HG02973 (cell line): ENCODE data around the gene CYTH3.

Experiments
- ATAC-seq: cut with Tn5 transposase; IDR thresholded peaks from one replicate; pipeline ENCODE4 v1.9.1; 2021; ENCODE audit warnings: moderate library complexity; ENCODE audit not compliant: unreplicated experiment

CYTH3 gene

DNA sequence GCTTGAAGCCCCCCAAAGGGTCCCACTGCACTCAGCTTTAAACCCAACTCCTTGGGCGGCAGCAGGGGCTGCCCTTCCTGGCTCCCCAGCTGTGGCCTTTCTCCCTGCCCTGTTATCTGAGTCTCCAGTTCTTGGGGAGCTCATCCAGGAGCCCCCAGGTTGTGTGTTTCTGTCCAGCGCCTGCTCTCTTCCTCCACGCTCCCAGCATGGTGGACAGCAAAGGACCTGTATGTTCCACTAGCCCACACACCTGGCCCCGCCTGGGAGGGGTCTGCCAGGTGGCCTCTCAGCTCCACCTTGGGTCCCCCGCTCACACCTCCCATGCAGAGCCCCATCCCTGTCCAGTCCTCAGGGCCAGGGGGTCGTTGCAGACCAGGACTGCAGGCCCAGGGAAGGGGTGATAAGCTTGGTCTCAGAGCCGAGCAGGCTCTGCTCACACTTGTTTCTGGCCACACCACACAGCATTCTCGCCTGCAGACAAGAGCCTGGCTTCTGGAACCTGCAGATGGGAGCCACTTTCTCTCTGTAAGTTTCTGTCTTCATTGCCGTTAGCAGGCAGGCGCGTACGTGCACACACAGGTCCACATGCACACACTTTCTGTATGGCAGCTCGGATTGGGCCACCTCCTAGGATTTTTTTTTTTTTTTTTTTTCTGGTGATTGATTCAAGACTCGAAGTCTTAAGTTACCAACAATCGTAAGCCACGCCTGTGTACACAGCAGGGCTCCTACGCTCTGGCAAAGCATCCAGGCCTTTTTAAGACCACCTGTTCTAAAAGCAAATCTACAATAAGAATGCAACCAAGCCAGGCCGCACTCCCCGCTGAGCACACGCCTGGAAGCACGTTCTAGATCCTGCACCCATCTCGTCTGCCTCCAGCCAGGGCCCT is 104.6 kb downstream of the CYTH3 start:
- no peak for ATAC-seq

DNA sequence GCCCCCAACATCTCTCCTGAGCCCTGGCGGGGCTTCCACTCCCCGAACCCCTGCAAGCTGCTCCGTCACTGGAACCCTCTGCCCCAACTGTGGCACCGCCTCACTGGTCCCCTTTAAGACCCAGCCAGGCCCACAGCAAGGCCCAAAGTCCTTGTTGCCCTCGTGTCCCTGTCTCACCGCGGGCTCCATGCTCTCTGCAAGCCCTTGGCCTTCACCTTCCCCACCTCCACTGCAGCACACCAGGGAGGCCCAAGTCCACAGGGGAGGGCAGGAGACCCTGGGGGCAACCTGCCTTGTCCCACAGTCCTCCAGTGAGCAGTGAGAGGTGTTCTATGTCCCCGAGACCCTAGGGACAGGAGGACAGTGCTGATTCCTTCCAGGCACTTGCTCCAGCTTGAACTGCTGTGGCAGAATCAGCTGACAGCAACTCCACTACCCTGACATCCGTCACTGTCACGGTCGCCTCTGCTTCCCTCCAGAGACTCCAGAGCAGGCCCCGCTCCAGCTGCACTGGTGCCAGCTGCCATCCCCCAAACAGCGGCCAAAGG is 105.3 kb downstream of the CYTH3 start:
- no peak for ATAC-seq

DNA sequence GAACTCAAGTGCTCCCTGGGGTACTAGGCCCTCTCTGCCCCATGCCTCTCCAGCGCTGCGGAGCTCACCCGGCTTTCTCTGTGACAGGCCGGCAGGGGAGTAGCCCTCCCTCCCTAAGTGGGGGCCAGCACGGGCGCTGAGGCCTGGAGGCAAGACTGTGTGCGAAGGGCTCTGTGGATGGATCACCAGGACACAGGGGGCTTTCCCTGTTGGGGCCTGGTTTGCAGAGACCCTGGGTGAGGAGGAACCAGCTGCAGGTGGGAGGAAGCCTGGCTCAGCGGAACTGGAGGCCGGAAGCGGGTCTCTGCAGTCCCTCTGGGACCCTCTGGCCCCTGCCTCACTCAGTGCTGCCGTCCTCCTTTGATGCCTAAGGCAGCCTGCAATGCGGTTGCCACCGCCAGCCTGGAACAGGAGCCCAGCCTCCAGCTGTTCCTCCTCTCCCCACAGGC is 106.0 kb downstream of the CYTH3 start:
- no peak for ATAC-seq

DNA sequence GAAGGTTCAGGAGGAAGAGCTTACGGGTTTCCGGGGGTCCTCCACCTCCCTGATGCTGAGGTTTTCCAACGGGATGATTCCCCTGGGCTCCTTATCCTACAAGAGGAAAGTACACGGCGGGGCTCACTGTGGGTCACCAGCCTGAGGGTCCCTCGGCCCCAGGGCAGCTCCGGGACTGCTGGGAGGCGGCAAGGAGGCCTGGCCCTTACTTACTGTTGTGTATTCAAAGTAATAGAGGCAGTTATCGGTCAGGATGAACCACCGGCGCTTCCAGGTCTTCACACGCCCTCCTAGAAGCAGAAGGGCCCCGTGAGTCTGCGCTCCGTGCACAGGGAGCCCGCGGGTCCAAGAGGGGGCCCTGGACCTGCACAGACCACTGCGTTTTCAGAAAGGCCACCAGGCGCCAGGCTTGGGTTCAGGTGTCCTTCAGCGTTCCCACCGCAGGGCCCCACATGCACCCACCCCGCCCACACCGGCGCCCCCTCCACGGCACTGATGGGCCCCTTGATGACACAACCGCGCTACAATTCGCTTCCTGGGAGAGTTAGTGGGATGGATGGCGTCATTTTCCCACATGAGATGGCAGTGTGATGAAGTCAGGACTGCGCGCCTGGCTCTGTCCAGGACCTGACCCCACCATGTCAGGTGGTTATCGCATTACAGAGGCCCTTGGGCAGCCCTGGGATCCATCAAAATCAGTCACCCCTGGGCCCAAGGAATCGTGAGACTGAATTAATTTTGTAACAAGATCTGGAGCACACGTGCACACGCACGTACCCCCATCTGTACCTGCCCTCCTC is 106.7 kb downstream of the CYTH3 start:
- ATAC-seq = no peak

DNA sequence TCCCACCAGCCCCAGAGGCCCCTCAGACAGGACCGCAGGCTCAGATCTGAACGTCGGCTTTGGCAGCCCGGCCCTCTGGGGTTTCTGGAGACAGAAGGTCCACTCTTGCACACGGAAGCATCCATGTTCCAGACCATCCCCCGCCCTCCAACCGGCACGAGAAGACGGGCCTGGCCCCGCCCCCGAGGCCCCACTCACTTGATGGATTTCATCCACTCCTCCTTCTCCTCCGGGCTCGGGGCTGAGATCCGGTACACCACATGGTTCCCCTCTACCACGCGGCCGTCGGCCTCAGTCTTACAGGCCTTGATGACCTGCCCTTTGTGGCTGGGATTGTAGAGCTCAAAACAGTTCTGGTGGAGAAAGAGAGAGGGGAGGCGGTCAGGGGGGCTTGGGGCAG is 107.3 kb downstream of the CYTH3 start:
- ATAC-seq = no peak

DNA sequence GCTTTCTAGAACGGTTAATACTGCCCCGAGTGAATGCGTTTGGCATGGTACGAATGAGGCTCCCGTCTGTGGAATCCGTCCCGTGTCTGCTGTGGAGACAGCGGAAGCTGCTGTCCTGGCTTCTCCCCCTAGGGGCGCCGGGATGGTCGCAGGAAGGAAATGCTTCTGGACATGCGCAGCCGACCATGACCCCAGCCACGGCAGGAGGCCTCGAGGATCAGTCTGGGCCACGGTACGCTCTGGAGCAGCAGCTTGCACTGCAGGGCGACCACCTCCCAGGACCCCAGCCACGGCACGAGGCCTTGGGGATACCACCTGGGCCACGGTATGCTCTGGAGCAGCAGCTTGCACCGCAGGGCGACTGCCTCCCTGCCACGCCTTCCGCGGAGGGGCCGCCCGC is 107.9 kb downstream of the CYTH3 start:
- no peak for ATAC-seq

DNA sequence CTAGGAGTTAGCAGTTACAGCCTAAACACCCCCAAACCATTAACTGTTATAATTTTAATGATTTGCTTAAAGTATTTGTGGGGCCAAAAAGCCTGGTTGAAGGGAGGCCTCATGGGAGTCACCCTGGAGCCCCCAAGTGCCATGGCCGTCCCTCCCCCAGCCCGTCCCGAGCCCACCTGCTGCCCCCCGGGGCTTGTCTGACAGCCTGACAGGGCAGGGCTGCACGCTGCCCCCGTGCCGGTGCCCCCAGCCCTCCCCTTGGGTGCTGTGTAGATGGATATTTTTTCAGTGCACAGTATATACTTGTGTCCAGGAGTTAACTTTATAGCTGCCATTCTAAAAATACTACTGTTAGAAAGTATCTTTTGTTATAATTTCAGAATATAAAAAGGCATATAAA is 108.4 kb downstream of the CYTH3 start:
- no peak for ATAC-seq

DNA sequence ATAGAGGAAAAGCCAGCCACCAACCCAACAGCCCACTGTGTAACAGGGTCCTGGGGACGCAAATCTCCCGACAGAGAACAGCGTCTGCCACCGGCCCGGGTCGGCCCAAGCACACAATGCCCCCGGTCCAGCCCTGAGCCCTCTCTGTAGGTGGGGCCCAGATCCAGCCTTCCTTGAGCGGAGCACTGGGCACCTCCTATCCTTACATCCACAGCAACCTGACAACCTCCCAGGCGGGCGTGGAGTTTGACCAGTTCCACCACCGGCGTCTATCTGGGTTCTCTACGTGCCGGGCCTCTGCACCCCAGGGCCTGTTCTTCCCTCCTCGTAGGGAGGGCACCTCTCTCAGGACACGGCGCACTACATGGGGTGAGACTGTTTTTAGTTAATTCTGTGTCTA is 109.0 kb downstream of the CYTH3 start:
- ATAC-seq = no peak

DNA sequence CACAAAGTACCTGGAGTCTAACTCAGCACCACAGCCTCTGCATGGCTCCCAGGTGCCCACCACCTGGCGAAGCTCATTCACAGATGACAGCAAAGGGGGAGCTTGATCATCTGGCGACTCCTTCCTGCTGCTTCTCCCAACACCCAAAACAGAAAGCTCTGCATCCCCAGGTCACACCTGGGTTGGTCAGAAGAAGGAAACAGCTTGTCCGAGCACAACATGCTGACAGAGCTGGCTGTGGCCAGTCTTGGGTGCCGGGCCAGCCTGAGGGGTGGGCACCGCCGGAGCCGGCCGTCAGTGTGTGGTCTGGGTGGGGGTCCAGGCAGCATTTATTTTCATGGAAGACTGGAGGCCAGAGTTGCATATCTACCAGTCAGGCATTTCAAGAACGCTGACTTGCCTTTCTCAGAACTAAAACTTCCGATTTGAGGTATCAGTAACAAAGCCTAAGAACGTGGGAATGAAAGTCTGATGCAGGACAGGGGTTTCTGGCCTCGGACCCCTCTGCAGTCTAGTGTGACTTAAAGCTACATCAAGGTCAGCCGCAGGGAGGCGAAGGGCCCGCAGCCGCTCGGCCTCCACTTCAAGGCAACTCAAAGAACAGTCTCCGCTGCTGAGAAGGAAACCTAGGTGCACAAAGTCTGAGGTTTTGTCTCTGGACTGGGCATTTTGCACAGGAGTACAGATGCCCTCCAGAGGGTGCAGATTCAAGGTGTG is 109.6 kb downstream of the CYTH3 start:
- ATAC-seq = no peak

DNA sequence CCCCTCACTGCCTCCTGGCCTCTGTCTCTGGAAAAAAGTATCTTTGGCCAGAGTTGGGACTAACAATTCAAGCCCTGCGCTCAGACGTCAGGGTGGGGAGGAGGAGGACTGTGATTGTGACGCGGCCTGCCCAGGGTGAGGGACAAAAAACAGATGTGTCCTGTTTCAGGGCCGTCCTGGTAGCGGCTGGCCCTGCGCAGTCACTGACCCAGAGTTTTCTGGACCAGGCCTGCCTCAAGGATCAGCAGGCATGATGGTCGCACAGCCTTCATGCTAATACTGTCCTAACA is 110.1 kb downstream of the CYTH3 start:
- no peak for ATAC-seq

DNA sequence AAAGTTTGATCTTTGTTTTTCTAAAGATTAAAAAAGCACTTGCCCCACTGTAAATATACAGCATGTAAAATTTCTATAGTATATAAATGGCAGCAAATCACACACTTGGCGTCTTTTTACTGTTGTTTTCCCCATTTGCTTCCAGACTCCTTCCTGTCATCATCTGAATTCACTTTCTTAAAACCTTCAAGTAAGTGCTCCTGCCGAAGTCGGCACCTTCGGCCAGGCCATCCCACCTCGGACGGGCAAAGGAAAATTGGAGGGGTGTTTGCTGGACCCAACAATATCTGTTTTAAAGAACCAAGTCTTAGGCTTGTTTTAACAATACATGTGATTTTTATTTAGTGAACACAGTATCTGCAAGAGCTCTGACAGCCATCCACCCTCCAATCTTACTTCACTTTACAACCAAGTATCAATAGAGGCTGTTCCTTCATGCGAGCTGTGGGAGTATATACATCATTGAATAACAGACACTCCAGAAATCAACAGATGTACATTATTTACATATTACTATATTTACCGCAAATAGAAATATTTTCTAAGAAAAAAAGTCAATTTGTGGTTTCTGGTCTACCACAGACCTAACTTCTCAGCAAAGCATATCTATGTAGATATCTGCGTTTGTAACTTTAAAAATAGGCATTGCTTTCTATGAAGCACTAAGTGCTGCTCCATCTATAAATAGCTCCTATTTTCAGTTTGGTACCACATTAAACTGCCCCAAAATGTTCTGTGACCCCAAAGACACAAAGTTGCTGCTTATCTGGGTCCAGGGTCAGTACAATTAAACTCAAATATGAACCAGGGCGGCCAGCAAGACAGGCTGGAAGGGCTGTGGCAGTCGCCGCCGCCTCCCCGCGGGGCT is 110.7 kb downstream of the CYTH3 start:
- no peak for ATAC-seq

DNA sequence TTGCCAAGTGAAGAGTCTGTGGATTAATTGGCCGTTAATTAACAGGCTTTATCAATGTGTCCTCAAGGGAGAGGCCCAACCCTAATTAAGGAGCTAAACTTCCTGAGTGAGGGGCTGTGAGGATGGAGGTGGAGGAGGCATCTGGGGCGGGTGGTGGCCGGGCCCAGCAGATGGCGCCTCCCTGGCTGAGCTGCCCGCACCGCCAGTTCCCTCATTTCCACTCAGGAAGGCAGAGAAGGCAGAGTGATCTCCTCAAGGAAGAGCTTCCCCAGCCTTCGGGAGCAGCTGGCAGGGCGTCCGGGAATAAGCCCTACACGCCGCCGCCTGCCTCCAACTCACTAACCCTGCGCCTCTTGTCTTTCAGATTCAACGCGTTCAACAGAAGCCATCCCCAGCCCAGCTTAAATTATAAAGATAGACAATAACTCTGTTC is 112.2 kb downstream of the CYTH3 start:
- no peak for ATAC-seq

DNA sequence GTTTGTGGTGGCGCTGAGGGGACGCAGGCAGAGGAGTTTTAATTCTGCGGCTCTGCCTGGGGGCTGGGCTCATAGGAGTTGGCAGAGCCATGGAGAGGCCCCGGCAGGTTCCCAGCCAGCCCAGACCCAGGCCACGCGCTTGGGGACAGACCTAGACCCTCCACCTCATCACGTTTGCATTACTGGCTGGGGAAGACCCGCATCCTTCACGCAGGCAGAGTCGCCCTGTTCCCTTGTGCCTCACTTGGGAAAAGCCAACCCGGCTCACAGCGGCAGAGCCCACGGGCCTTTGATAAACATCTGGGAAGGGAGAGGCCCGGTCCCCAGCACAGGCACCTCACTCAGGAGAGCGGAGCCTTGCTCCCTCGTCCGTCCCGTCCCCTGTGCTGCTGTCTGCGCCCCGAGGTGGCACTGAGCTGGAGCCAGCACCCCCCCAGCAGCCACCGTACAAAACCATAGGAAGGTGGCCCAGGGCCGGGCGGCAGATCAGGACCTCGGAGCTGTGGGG is 112.8 kb downstream of the CYTH3 start:
- no peak for ATAC-seq

DNA sequence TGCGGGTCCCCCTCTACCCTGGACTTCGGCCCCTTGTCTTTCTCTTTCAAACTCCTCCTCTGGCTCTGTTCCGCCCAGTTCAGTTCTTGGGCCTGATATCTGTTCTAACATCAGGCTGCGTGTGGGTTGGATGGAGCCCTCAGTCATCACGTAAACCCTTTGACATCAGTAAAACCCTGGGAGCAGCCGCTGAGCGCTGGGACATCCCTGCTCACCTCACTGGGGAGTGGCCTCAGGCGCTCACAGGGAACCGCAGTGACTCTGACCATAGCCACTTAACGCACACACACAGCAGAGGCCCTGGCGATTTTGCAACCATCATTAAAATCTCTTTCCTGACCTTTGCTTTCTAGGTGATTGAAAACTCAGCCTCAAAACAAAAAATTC is 113.3 kb downstream of the CYTH3 start:
- ATAC-seq = no peak

DNA sequence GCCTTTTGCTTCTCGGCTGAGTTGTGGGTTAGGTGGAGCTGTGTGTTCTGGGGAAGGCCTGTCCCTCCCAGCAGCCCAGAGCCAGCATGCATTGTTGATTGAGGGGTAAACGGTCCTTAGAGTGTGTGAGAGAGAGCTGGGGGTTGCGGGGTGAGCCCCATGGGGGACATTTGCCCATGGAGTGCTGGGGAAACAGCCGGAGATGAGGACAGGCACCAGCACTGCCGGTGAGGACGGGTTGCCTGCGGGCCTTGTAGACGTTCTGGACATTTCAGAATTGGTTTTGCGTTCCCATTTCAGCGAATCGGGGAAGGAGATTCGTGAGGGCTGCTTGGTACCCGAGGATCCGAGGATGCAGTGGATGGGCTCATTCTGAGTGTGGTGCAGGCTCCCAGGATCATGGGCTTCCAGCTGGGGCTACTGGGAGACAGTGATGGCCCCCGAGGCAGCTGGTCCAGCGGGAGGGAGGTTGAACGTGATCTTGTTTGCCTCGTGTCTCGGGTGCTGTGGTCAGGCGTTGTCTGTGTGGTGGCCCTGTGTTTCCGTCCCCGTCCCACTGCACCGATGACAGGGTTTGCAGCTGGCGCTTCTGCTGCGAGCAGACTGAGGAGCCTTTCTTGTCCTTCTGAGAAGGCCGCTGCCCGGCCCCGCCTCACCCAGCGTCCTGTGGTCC is 113.9 kb downstream of the CYTH3 start:
- no peak for ATAC-seq

DNA sequence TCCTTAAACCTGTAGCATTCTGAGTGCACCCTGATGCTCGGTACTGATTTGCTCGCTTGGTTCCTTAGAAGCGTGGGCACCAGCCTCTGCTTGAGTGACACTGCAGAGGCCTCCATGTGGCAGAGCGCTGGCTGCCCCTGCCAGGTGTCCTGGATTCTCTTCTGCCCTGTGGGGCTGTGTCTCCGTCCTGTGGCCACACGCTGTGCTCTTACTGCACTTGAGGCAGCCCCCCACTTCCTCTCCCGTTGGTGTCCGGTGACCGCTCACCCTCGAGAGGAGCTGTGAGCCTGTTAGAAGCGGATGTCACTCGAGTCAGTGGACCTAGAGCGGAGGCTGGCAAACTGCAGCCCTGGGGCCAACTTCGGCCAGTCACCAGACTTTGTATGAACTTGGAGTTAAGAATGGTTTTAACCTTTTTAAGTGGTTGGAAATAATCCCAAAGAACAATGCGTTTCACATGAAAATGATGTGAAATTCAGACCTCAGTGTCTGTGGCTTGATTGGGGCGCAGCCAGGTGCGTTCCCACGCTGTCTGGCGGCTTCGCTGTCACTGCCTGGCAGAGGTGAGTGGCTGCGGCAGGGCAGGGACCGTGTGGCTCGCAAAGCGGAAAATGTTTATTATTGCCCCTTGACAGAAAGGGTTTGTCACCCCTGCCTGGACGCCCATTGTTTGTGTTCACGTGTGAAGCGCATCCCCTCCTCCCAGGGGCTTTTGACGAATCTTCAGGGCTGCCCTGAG is 114.6 kb downstream of the CYTH3 start:
- no peak for ATAC-seq

DNA sequence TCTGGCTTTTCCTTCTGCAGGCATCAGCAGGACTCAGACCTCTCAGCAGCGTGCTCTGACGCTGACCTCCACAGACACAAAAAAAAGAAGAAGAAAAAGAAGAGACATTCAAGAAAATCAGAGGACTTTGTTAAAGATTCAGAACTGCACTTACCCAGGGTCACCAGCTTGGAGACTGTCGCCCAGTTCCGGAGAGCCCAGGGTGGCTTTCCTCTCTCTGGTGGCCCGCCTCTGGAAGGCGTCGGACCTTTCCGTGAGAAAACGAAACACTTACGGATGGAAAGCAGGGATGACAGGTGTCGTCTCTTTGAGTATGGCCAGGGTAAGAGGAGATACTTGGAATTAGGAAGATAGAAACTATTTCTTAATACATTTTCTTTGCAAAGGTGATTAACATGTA is 115.7 kb downstream of the CYTH3 start:
- ATAC-seq = no peak

DNA sequence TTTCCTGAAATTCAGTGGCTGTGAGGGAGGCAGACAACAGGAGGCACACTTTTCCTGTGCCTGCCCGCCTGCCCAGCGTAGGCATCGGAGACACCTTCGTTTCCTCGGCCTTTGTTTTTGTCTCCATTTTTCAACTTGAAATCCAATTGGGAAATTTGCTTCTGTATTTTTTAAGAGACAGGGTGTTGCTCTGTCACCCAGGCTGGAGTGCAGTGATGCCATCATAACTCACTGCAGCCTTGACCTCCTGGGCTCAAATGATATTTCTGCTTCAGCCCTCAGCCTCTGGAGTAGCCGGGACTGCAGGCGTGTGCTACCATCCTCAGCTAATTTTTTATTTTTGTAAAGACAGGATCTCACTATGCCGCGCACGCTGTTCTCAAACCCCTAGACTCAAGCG is 116.8 kb downstream of the CYTH3 start:
- no peak for ATAC-seq
